GM12801 (cell line): ENCODE data around the gene EIF3F.

Source experiments
- CTCF ChIP-seq: IDR thresholded peaks from one replicate; pipeline ENCODE4 v1.5.1; 2011; ENCODE audit warnings: control low read depth; ENCODE audit not compliant: insufficient read length; ENCODE audit errors: extremely low read depth

EIF3F gene

GRCh38 chr11:7973011-7973410 lies 14.1 kb upstream of the EIF3F start:
- TF ChIP-seq CTCF, result no peak

- no peak for TF ChIP-seq CTCF
These were observed 12.5 kb upstream of the EIF3F start for GRCh38 chr11:7974668-7975067.

- TF ChIP-seq CTCF, result no peak
These were observed 9.8 kb upstream of the EIF3F start for GRCh38 chr11:7977232-7977917.

- no peak for TF ChIP-seq CTCF
These were observed 5.4 kb upstream of the EIF3F start for GRCh38 chr11:7981619-7982157.

GRCh38 chr11:7982582-7983119 lies 4.5 kb upstream of the EIF3F start:
- TF ChIP-seq CTCF, result no peak

- TF ChIP-seq CTCF, result no peak
These were observed 3.1 kb upstream of the EIF3F start for GRCh38 chr11:7983832-7984590.

GRCh38 chr11:7994581-7995278 lies 7.6 kb downstream of the EIF3F start:
- TF ChIP-seq CTCF, result no peak
